A673 (cell line): Measurements from ENCODE around the gene PISD.

Experiments
- CTCF ChIP-seq: fragments of 300-800, 200-600 bp; sonication (generic); conservative IDR thresholded peaks from 2 replicates; pipeline ENCODE4 v1.5.1; 2017; ENCODE audit warnings: low read depth, mild to moderate bottlenecking, antibody characterized with exemption, low read length, moderate library complexity, mixed read lengths
- EZH2 ChIP-seq: fragments of 200-600 bp; sonication (generic); IDR thresholded peaks from 2 replicates; pipeline ENCODE4 v1.6.1; 2017; ENCODE audit warnings: borderline replicate concordance, low read depth, mild to moderate bottlenecking, mixed read lengths, antibody characterized with exemption, low read length; ENCODE audit not compliant: poor library complexity, severe bottlenecking

- TF ChIP-seq CTCF (no peak), EZH2 (no peak)
Observed at GRCh38 chr22:31603081-31603525, 58.9 kb downstream of the PISD start.
